OCI-LY3 (cell line): ENCODE results near the gene PLB1.

Experiments used
- CTCF ChIP-seq: fragments of 200-600, 300-600 bp; sonication (generic); IDR thresholded peaks from 2 replicates; pipeline ENCODE4 v1.5.1; 2014; ENCODE audit warnings: antibody characterized with exemption, low read length, low read depth
- EZH2phosphoT487 ChIP-seq: fragments of 200-600 bp; shearing (Covaris generic); IDR thresholded peaks from 2 replicates; pipeline ENCODE4 v1.6.1; 2018; ENCODE audit warnings: antibody characterized with exemption, mixed run types, low read depth

GRCh38 chr2:28586867-28587266, 91.0 kb downstream of the PLB1 start:
- no peak for TF ChIP-seq CTCF
- no peak for TF ChIP-seq EZH2phosphoT487
